Measurements from ENCODE around the gene RPLP2. TPM values are rescaled to one million over a fixed set of nuclear protein-coding genes. Genes with fewer than 3 reads are reported as not detected.

RPLP2 gene
- total and polyA plus RNA-seq, 8 donors, result 761 to 1,687 (median 1,137) TPM

- FAIRE-seq (no peak), ATAC-seq (peak; percentile 6 to 73 (median 52)), DNase-seq (peak in 4 of 6 donors; percentile 51 to 87 (median 63))
- no peaks in the 10 kb centered on the region for H3K27me3 ChIP-seq
- 56 to 57% methylated on average over 14 to 22 of the region's 24 CpGs for WGBS, 2 donors
- no peak overlapping the region for H3K4me3 ChIP-seq
- intact Hi-C loops (cut with DNase I), result no loop called here
- H3K4me1 ChIP-seq, result no peaks in the 10 kb centered on the region
- peaks cover 7 to 30% (median 29%) of the 10 kb centered on the region in 3 donors for H3K36me3 ChIP-seq
- TF ChIP-seq, protein P1, sequence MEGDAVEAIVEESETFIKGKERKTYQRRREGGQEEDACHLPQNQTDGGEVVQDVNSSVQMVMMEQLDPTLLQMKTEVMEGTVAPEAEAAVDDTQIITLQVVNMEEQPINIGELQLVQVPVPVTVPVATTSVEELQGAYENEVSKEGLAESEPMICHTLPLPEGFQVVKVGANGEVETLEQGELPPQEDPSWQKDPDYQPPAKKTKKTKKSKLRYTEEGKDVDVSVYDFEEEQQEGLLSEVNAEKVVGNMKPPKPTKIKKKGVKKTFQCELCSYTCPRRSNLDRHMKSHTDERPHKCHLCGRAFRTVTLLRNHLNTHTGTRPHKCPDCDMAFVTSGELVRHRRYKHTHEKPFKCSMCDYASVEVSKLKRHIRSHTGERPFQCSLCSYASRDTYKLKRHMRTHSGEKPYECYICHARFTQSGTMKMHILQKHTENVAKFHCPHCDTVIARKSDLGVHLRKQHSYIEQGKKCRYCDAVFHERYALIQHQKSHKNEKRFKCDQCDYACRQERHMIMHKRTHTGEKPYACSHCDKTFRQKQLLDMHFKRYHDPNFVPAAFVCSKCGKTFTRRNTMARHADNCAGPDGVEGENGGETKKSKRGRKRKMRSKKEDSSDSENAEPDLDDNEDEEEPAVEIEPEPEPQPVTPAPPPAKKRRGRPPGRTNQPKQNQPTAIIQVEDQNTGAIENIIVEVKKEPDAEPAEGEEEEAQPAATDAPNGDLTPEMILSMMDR (IDR thresholded peaks at IDR 0.05), result no peak
- no peak overlapping the region for H3K27ac ChIP-seq
- no peaks in the 10 kb centered on the region for H3K9me3 ChIP-seq
Observed at GRCh38 chr11:763073-763463, 46.7 kb upstream of the RPLP2 start.

DNA sequence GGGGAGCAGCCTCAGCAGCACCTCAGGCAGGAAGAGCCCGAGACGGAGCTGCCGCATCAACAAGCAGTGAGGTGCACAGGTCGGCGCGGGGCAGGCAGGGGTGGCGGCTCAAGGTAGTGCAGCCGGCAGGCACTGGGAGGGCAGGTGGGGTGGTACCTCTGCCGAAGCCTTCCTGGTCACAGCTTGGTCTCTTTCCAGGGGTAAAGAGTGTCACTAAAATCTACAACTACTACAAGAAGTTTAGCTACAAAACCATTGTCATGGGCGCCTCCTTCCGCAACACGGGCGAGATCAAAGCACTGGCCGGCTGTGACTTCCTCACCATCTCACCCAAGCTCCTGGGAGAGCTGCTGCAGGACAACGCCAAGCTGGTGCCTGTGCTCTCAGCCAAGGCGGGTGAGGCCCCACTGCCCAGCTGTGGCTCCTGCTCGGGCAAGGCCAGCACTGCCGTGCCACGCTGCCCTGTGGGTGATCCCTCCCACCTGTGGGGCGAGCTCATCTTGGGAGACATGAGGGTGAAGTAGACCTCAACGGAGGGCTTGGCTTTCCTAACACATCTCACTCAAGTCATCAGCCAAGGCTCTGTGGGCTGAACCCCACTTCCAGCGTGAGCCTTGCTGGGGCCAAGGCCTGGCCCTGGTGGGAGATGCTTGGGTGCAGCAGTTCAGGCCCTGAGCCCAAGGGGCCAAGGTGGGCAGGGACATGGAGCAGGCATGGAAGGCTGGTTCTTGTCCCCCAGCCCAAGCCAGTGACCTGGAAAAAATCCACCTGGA lies 46.0 kb upstream of the RPLP2 start:
- Histone ChIP-seq H3K36me3 (peaks cover 7 to 30% (median 29%) of the 10 kb centered on the region in 3 donors), H3K27me3 (no peaks in the 10 kb centered on the region), H3K4me1 (no peaks in the 10 kb centered on the region), H3K4me3 (no peak overlapping the region), H3K9me3 (no peaks in the 10 kb centered on the region), H3K27ac (no peak overlapping the region)
- DNase-seq, result peak in 3 of 6 donors; percentile 34 to 77 (median 60)
- intact Hi-C loops (cut with DNase I), result no loop called here
- 90 to 92% methylated on average over 22 of the region's 22 CpGs for WGBS, 2 donors
- TF ChIP-seq, protein P1 (IDR thresholded peaks at IDR 0.05), result no peak
- no peak for FAIRE-seq
- peak in 1 of 4 donors; percentile 7 for ATAC-seq

DNA sequence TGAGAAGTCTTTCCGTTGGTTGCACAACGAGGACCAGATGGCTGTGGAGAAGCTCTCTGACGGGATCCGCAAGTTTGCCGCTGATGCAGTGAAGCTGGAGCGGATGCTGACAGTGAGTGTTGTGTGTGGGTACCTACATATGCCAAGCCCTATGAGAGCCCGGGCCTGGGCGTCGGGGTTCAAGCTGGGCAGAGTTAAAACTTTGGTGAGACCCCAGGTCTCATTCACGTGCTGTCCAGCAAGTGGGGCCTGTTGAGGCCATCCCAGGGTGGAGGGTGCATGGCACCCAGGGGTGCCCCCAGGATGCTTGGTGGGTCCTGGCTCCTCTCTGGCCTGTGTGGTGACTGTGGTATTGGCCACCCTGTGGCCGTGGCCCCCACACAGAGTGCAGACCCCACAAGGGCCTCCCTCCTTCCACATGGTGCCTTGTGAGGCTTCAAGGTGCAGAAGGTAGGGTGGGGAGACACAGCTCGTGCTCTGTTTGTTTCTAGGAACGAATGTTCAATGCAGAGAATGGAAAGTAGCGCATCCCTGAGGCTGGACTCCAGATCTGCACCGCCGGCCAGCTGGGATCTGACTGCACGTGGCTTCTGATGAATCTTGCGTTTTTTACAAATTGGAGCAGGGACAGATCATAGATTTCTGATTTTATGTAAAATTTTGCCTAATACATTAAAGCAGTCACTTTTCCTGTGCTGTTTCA lies 45.3 kb upstream of the RPLP2 start:
- H3K4me1 ChIP-seq, result no peaks in the 10 kb centered on the region
- FAIRE-seq, result no peak
- peak in 2 of 6 donors; percentile 54 to 69 for DNase-seq
- H3K9me3 ChIP-seq, result no peaks in the 10 kb centered on the region
- H3K27ac ChIP-seq, result no peak overlapping the region
- WGBS, 2 donors, result 85 to 89% methylated on average over 18 of the region's 18 CpGs
- TF ChIP-seq, protein P1 (IDR thresholded peaks at IDR 0.05), result no peak
- H3K36me3 ChIP-seq, result peaks cover 7 to 29% (median 23%) of the 10 kb centered on the region in 3 donors
- no peak for ATAC-seq
- H3K4me3 ChIP-seq, result no peak overlapping the region
- no peaks in the 10 kb centered on the region for H3K27me3 ChIP-seq
- intact Hi-C loops (cut with DNase I), result no loop called here

GRCh38 chr11:765025-765801 lies 44.6 kb upstream of the RPLP2 start:
- intact Hi-C loops (cut with DNase I), result no loop called here
- H3K27ac ChIP-seq, result no peak overlapping the region
- no peaks in the 10 kb centered on the region for H3K27me3 ChIP-seq
- H3K4me3 ChIP-seq, result no peak overlapping the region
- no peak for FAIRE-seq
- ATAC-seq, result peak; percentile 47 to 85 (median 62)
- H3K4me1 ChIP-seq, result no peaks in the 10 kb centered on the region
- H3K9me3 ChIP-seq, result no peaks in the 10 kb centered on the region
- WGBS, 2 donors, result 64 to 75% methylated on average over 19 of the region's 19 CpGs
- H3K36me3 ChIP-seq, result peaks cover 5 to 23% (median 20%) of the 10 kb centered on the region in 3 donors
- TF ChIP-seq, protein P1 (IDR thresholded peaks at IDR 0.05), result peak; percentile 15 to 59 (median 44)
- peak in 4 of 6 donors; percentile 67 to 84 (median 68) for DNase-seq

All from pancreas (tissue), 10 donors.